HepG2 (cell line): ENCODE data around the gene COL18A1. TPM values are rescaled to one million over a fixed set of nuclear protein-coding genes. Genes with fewer than 3 reads are reported as not detected.

Experiments
- ATRX ChIP-seq: sonication (generic); formaldehyde crosslinking; IDR thresholded peaks from 2 replicates; pipeline ENCODE4 v1.4.0; 2020; ENCODE audit warnings: missing genetic modification reagents, borderline replicate concordance
- GFI1 ChIP-seq: sonication (generic); formaldehyde crosslinking; IDR thresholded peaks from 2 replicates; pipeline ENCODE4 v1.5.0; 2020; ENCODE audit warnings: missing genetic modification reagents, mild to moderate bottlenecking, borderline replicate concordance
- KLF13 ChIP-seq: sonication (generic); formaldehyde crosslinking; IDR thresholded peaks from 2 replicates; pipeline ENCODE4 v1.4.0; 2020; ENCODE audit warnings: mild to moderate bottlenecking, missing genetic modification reagents
- MYC ChIP-seq: sonication (generic); formaldehyde crosslinking; IDR thresholded peaks from 2 replicates; pipeline ENCODE4 v1.9.0; 2021; ENCODE audit warnings: missing genetic modification reagents, borderline replicate concordance
- NFIC ChIP-seq: IDR thresholded peaks from 2 replicates; pipeline ENCODE4 v1.6.1; 2012; ENCODE audit warnings: mild to moderate bottlenecking, low read length, inconsistent platforms
- SNAI1 ChIP-seq: sonication (generic); formaldehyde crosslinking; IDR thresholded peaks from 2 replicates; pipeline ENCODE4 v1.5.0; 2020; ENCODE audit warnings: mild to moderate bottlenecking, missing genetic modification reagents, borderline replicate concordance
- U2AF2 ChIP-seq: fragments of 200-400 bp; formaldehyde crosslinking; IDR thresholded peaks from 2 replicates; pipeline ENCODE4 v1.6.1; 2017; ENCODE audit warnings: low read depth, mild to moderate bottlenecking, low read length
- ZNF180 ChIP-seq: sonication (generic); formaldehyde crosslinking; IDR thresholded peaks from 2 replicates; pipeline ENCODE4 v1.4.0; 2020; ENCODE audit warnings: low read depth, missing genetic modification reagents, borderline replicate concordance
- ZNF318 ChIP-seq: sonication (generic); formaldehyde crosslinking; IDR thresholded peaks from 2 replicates; pipeline ENCODE4 v1.4.0; 2020; ENCODE audit warnings: mild to moderate bottlenecking, missing genetic modification reagents
- ZNF547 ChIP-seq: sonication (generic); formaldehyde crosslinking; IDR thresholded peaks from 2 replicates; pipeline ENCODE4 v1.5.1; 2020; ENCODE audit warnings: mild to moderate bottlenecking, missing genetic modification reagents
- ZNF572 ChIP-seq: sonication (generic); formaldehyde crosslinking; IDR thresholded peaks from 2 replicates; pipeline ENCODE4 v1.5.1; 2020; ENCODE audit warnings: mild to moderate bottlenecking, missing genetic modification reagents
- ZNF720 ChIP-seq: sonication (generic); formaldehyde crosslinking; IDR thresholded peaks from 2 replicates; pipeline ENCODE4 v1.4.0; 2020; ENCODE audit warnings: missing genetic modification reagents
- ZNF790 ChIP-seq: sonication (generic); formaldehyde crosslinking; IDR thresholded peaks from 2 replicates; pipeline ENCODE4 v1.8.0; 2022; ENCODE audit warnings: missing genetic modification reagents, mild to moderate bottlenecking, borderline replicate concordance
- ZSCAN9 ChIP-seq: IDR thresholded peaks from 2 replicates; pipeline ENCODE4 v1.6.1; 2016; ENCODE audit warnings: borderline replicate concordance
- polyA plus RNA-seq, 8 experiments: library from polyadenylated mRNA; depleted of rRNA in 3 of 8; stranded (reverse) in 7 of 8; unstranded in 1 of 8; fragments of >200 nt; fragmentation: Illumina TruSeq in 4 of 8; extraction: Trizol in 4 of 8; gene quantifications; 2 replicates each; pipeline versions ENCODE4 v1.2.1 to v1.2.3, GENCODE V29; 2011 to 2016; ENCODE audit warnings: low read depth in 4 of 8, missing spikeins in 1 of 8, mixed read lengths in 1 of 8; ENCODE audit not compliant: insufficient read depth in 1 of 8
- total RNA-seq, 5 experiments: library from RNA; depleted of rRNA; stranded (reverse); fragments of >200 nt; fragmentation: Illumina TruSeq; extraction: Trizol; gene quantifications; 2 replicates each; pipeline ENCODE4 v1.2.3, GENCODE V29; 2016; ENCODE audit warnings: low read depth in 1 of 5
- TF ChIP-seq, protein P1 (sequence below): sonication (generic); formaldehyde crosslinking; IDR thresholded peaks from 2 replicates; pipeline ENCODE4 v1.4.0; 2020; ENCODE audit warnings: mild to moderate bottlenecking, missing genetic modification reagents, borderline replicate concordance

Gene COL18A1
- total and polyA plus RNA-seq, 2 of the 13 experiments (the other 11 are each of a cell fraction or from before 2014, with no cell fraction given), result 79.0 to 102 TPM

GRCh38 chr21:45430521-45431501, 25.8 kb downstream of the COL18A1 start (continued):
- TF ChIP-seq ZNF318 (CRISPR knock-in tag) (no peak; the same call in 1 of the 2 replicates), KLF13 (no peak), ATRX (no peak), ZNF180 (CRISPR knock-in tag) (no peak), ZNF572 (CRISPR knock-in tag) (peak; percentile 76; the same call in 1 of the 2 replicates), ZSCAN9 (CRISPR knock-in tag) (peak; percentile 79; the same call in 1 of the 2 replicates), NFIC (no peak), SNAI1 (CRISPR knock-in tag) (peak; percentile 87), ZNF720 (CRISPR knock-in tag) (no peak), ZNF547 (CRISPR knock-in tag) (peak; percentile 65; the same call in 1 of the 2 replicates), U2AF2 (no peak), GFI1 (CRISPR knock-in tag) (peak; percentile 79), MYC (CRISPR knock-in tag) (peak; percentile 70), ZNF790 (no peak)
- TF ChIP-seq, protein P1, sequence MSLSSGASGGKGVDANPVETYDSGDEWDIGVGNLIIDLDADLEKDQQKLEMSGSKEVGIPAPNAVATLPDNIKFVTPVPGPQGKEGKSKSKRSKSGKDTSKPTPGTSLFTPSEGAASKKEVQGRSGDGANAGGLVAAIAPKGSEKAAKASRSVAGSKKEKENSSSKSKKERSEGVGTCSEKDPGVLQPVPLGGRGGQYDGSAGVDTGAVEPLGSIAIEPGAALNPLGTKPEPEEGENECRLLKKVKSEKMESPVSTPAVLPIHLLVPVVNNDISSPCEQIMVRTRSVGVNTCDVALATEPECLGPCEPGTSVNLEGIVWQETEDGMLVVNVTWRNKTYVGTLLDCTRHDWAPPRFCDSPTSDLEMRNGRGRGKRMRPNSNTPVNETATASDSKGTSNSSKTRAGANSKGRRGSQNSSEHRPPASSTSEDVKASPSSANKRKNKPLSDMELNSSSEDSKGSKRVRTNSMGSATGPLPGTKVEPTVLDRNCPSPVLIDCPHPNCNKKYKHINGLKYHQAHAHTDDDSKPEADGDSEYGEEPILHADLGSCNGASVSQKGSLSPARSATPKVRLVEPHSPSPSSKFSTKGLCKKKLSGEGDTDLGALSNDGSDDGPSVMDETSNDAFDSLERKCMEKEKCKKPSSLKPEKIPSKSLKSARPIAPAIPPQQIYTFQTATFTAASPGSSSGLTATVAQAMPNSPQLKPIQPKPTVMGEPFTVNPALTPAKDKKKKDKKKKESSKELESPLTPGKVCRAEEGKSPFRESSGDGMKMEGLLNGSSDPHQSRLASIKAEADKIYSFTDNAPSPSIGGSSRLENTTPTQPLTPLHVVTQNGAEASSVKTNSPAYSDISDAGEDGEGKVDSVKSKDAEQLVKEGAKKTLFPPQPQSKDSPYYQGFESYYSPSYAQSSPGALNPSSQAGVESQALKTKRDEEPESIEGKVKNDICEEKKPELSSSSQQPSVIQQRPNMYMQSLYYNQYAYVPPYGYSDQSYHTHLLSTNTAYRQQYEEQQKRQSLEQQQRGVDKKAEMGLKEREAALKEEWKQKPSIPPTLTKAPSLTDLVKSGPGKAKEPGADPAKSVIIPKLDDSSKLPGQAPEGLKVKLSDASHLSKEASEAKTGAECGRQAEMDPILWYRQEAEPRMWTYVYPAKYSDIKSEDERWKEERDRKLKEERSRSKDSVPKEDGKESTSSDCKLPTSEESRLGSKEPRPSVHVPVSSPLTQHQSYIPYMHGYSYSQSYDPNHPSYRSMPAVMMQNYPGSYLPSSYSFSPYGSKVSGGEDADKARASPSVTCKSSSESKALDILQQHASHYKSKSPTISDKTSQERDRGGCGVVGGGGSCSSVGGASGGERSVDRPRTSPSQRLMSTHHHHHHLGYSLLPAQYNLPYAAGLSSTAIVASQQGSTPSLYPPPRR (CRISPR knock-in tag), result peak; percentile 97
